Ovary (tissue), 3 donors: Measurements from ENCODE around the gene ERO1A.
"Not testable (repeated sequence)": the region's sequence is repeated elsewhere in the genome, so short reads cannot be mapped to it uniquely, and the experiment has no call there.

Experiments
- EP300 ChIP-seq: sonication (generic); formaldehyde crosslinking; IDR thresholded peaks from one replicate; pipeline ENCODE4 v1.6.1; 2017; ENCODE audit warnings: antibody characterized with exemption
- POLR2A ChIP-seq: fragments of 450-650 bp; IDR thresholded peaks from one replicate; pipeline ENCODE4 v1.6.1; 2017; ENCODE audit warnings: antibody characterized with exemption, mild to moderate bottlenecking, moderate library complexity
- TF ChIP-seq, protein P1 (sequence below), 3 donors: fragments of 450-650 bp in 2 of 3; fragments of 200-600 bp in 1 of 3; IDR thresholded peaks; one replicate each; pipeline versions ENCODE4 v1.5.1 to v1.8.0; 2016 to 2022; ENCODE audit warnings: antibody characterized with exemption in 3 of 3, mild to moderate bottlenecking in 1 of 3
- donor health status: DM: no; HTN: no; CAD: no.

DNA sequence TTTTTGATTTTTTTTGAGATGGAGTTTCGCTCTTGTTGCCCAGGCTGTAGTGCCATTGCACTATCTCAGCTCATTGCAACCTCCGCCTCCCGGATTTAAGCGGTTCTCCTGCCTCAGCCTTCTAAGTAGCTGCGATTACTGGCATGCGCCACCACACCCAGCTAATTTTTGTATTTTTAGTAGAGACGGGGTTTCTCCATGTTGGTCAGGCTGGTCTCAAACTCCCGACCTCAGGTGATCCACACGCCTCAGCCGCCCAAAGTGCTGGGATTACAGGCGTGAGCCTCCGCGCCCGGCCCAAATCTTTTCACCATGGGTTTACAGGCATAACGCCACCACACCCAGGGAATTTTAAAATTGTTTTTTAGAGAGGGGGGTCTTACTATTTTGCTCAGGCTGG, 33.7 kb upstream of the ERO1A start:
- TF ChIP-seq, protein P1, sequence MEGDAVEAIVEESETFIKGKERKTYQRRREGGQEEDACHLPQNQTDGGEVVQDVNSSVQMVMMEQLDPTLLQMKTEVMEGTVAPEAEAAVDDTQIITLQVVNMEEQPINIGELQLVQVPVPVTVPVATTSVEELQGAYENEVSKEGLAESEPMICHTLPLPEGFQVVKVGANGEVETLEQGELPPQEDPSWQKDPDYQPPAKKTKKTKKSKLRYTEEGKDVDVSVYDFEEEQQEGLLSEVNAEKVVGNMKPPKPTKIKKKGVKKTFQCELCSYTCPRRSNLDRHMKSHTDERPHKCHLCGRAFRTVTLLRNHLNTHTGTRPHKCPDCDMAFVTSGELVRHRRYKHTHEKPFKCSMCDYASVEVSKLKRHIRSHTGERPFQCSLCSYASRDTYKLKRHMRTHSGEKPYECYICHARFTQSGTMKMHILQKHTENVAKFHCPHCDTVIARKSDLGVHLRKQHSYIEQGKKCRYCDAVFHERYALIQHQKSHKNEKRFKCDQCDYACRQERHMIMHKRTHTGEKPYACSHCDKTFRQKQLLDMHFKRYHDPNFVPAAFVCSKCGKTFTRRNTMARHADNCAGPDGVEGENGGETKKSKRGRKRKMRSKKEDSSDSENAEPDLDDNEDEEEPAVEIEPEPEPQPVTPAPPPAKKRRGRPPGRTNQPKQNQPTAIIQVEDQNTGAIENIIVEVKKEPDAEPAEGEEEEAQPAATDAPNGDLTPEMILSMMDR (IDR thresholded peaks at IDR 0.05) = not testable (repeated sequence)
- not testable (repeated sequence) for TF ChIP-seq EP300, POLR2A
